GM19043 (cell line): ENCODE results near the gene CCL7.
"Not testable (repeated sequence)": the region's sequence is repeated elsewhere in the genome, so short reads cannot be mapped to it uniquely, and the experiment has no call there.

Source experiments
- ATAC-seq: cut with Tn5 transposase; IDR thresholded peaks from one replicate; pipeline ENCODE4 v1.9.1; 2021; ENCODE audit warnings: low read depth; ENCODE audit not compliant: unreplicated experiment

Gene CCL7

GRCh38 chr17:34269969-34270368 is at the start of gene CCL7:
Gene CCL7, plus strand, starts transcription at chr17:34270221. Its CDS starts 70 bp downstream, at chr17:34270291.
- no peak for ATAC-seq

GRCh38 chr17:34220752-34221395 is 49.1 kb upstream of the CCL7 start:
- no peak for ATAC-seq

- no peak for ATAC-seq
These were observed 48.6 kb upstream of the CCL7 start for GRCh38 chr17:34221411-34221810.

- ATAC-seq = no peak
These were observed 47.1 kb upstream of the CCL7 start for GRCh38 chr17:34222722-34223497.

- ATAC-seq = no peak
These were observed 45.0 kb upstream of the CCL7 start for GRCh38 chr17:34225046-34225445.

GRCh38 chr17:34226011-34226743 is 43.8 kb upstream of the CCL7 start:
- ATAC-seq = no peak

- ATAC-seq = no peak
These were observed 43.3 kb upstream of the CCL7 start for GRCh38 chr17:34226744-34227034.

- ATAC-seq = not testable (repeated sequence)
These were observed 42.7 kb upstream of the CCL7 start for GRCh38 chr17:34227293-34227692.

GRCh38 chr17:34227707-34228106 is 42.3 kb upstream of the CCL7 start:
- ATAC-seq = no peak

GRCh38 chr17:34228781-34229180 is 41.2 kb upstream of the CCL7 start:
- no peak for ATAC-seq

GRCh38 chr17:34230342-34230741 is 39.7 kb upstream of the CCL7 start:
- ATAC-seq = no peak

GRCh38 chr17:34234616-34235015 is 35.4 kb upstream of the CCL7 start:
- no peak for ATAC-seq

GRCh38 chr17:34235389-34236028 is 34.5 kb upstream of the CCL7 start:
- ATAC-seq = no peak

- ATAC-seq = no peak
These were observed 33.6 kb upstream of the CCL7 start for GRCh38 chr17:34236281-34236892.

- no peak for ATAC-seq
These were observed 32.6 kb upstream of the CCL7 start for GRCh38 chr17:34237458-34237857.

GRCh38 chr17:34241062-34241461 is 29.0 kb upstream of the CCL7 start:
- ATAC-seq = no peak

- ATAC-seq = no peak
These were observed 27.2 kb upstream of the CCL7 start for GRCh38 chr17:34242587-34243363.

GRCh38 chr17:34243364-34244320 is 26.4 kb upstream of the CCL7 start:
- no peak for ATAC-seq

GRCh38 chr17:34245351-34245905 is 24.6 kb upstream of the CCL7 start:
- ATAC-seq = no peak
